Ectodermal cell (in vitro differentiated cells): ENCODE data around the gene TGM1.

Source experiments
- H3K27ac ChIP-seq: 2 replicates; pipeline ENCODE4 v1.7.0; 2013; ENCODE audit warnings: mild to moderate bottlenecking, low read depth, low read length; ENCODE audit not compliant: insufficient read depth, poor library complexity, severe bottlenecking
- H3K27me3 ChIP-seq: 2 replicates; pipeline ENCODE4 v1.7.0; 2013; ENCODE audit warnings: mild to moderate bottlenecking, low read length; ENCODE audit not compliant: insufficient read depth, control insufficient read depth, poor library complexity, severe bottlenecking
- H3K36me3 ChIP-seq: one replicate; pipeline ENCODE4 v1.7.0; 2013; ENCODE audit warnings: low read length; ENCODE audit not compliant: control insufficient read depth, insufficient read depth
- H3K4me1 ChIP-seq: one replicate; pipeline ENCODE4 v1.7.0; 2013; ENCODE audit warnings: low read length; ENCODE audit not compliant: control insufficient read depth, insufficient read depth
- H3K4me3 ChIP-seq: 2 replicates; pipeline ENCODE4 v1.7.0; 2013; ENCODE audit warnings: low read depth, low read length, control low read depth; ENCODE audit not compliant: insufficient read depth
- H3K9me3 ChIP-seq: 2 replicates; pipeline ENCODE4 v1.7.0; 2013; ENCODE audit warnings: mild to moderate bottlenecking, low read length, moderate library complexity; ENCODE audit not compliant: control insufficient read depth
- WGBS, 2 experiments: methylation state at CpG; one replicate each; pipeline ENCODE4 v1.1.7; 2013; ENCODE audit warnings: missing lambda C conversion rate in 2 of 2; 5-methylcytosine and 5-hydroxymethylcytosine counted together

TGM1 gene

GRCh38 chr14:24216345-24216699 is 46.7 kb downstream of the TGM1 start:
- Histone ChIP-seq H3K27me3 (no peaks in the 10 kb centered on the region), H3K27ac (no peak overlapping the region), H3K4me1 (peaks cover 8% of the 10 kb centered on the region), H3K4me3 (no peak overlapping the region), H3K36me3 (peaks cover 3% of the 10 kb centered on the region), H3K9me3 (no peaks in the 10 kb centered on the region)
- WGBS, 2 experiments, result 88 to 98% methylated on average over 2 of the region's 2 CpGs

- 2% methylated on average over 40 of the region's 40 CpGs for WGBS, 2 experiments
- Histone ChIP-seq H3K27ac (no peak within 1 kb of the TSS), H3K4me1 (peaks cover 8% of the 10 kb centered on the region), H3K9me3 (no peaks in the 10 kb centered on the region), H3K36me3 (peaks cover 3% of the 10 kb centered on the region), H3K4me3 (peak within 1 kb of the TSS; percentile 65), H3K27me3 (no peaks in the 10 kb centered on the region)
These were observed 47.3 kb downstream of the TGM1 start, which contains the start of gene MDP1 for GRCh38 chr14:24215495-24216344. Gene MDP1 (minus strand): TSS chr14:24216066. CDS start chr14:24215955, 111 bp downstream.

GRCh38 chr14:24213866-24214662 is 48.9 kb downstream of the TGM1 start:
- H3K27ac ChIP-seq, result no peak overlapping the region
- H3K27me3 ChIP-seq, result no peaks in the 10 kb centered on the region
- H3K4me3 ChIP-seq, result peak overlapping the region; percentile 54
- H3K4me1 ChIP-seq, result peaks cover 8% of the 10 kb centered on the region
- H3K9me3 ChIP-seq, result no peaks in the 10 kb centered on the region
- H3K36me3 ChIP-seq, result peaks cover 16% of the 10 kb centered on the region
- WGBS, 2 experiments, result 95% methylated on average over 7 of the region's 7 CpGs

- Histone ChIP-seq H3K36me3 (peaks cover 22% of the 10 kb centered on the region), H3K4me1 (peaks cover 8% of the 10 kb centered on the region), H3K9me3 (no peaks in the 10 kb centered on the region), H3K27ac (peak within 1 kb of the TSS; percentile 92), H3K27me3 (no peaks in the 10 kb centered on the region), H3K4me3 (peak within 1 kb of the TSS; percentile 54)
- WGBS, 2 experiments, result 0 to 1% methylated on average over 53 of the region's 53 CpGs
These were observed 49.8 kb downstream of the TGM1 start, which contains the start of gene CHMP4A for GRCh38 chr14:24212924-24213865. Gene CHMP4A (minus strand): TSS chr14:24213488. CDS start chr14:24213439, 49 bp downstream.

- no peak overlapping the region for H3K27ac ChIP-seq
- H3K9me3 ChIP-seq, result no peaks in the 10 kb centered on the region
- peaks cover 8% of the 10 kb centered on the region for H3K4me1 ChIP-seq
- peaks cover 28% of the 10 kb centered on the region for H3K36me3 ChIP-seq
- H3K4me3 ChIP-seq, result no peak overlapping the region
- H3K27me3 ChIP-seq, result no peaks in the 10 kb centered on the region
- WGBS, 2 experiments, result 94 to 95% methylated on average over 6 of the region's 6 CpGs
These were observed 51.7 kb downstream of the TGM1 start for GRCh38 chr14:24211311-24211710.

GRCh38 chr14:24207625-24208024 is 55.4 kb downstream of the TGM1 start:
- WGBS, 2 experiments, result 94% methylated on average over 2 of the region's 2 CpGs
- Histone ChIP-seq H3K4me3 (no peak overlapping the region), H3K27me3 (no peaks in the 10 kb centered on the region), H3K27ac (no peak overlapping the region), H3K36me3 (peaks cover 39% of the 10 kb centered on the region), H3K9me3 (no peaks in the 10 kb centered on the region), H3K4me1 (no peaks in the 10 kb centered on the region)

- no peaks in the 10 kb centered on the region for H3K4me1 ChIP-seq
- H3K27ac ChIP-seq, result no peak overlapping the region
- 93 to 96% methylated on average over 5 of the region's 5 CpGs for WGBS, 2 experiments
- H3K36me3 ChIP-seq, result peaks cover 39% of the 10 kb centered on the region
- no peaks in the 10 kb centered on the region for H3K27me3 ChIP-seq
- no peak overlapping the region for H3K4me3 ChIP-seq
- no peaks in the 10 kb centered on the region for H3K9me3 ChIP-seq
These were observed 55.8 kb downstream of the TGM1 start for GRCh38 chr14:24207104-24207551.

GRCh38 chr14:24206260-24207103 is 56.5 kb downstream of the TGM1 start:
- no peaks in the 10 kb centered on the region for H3K9me3 ChIP-seq
- no peaks in the 10 kb centered on the region for H3K27me3 ChIP-seq
- no peak overlapping the region for H3K27ac ChIP-seq
- H3K36me3 ChIP-seq, result peaks cover 40% of the 10 kb centered on the region
- H3K4me1 ChIP-seq, result no peaks in the 10 kb centered on the region
- no peak overlapping the region for H3K4me3 ChIP-seq
- 93 to 95% methylated on average over 11 of the region's 11 CpGs for WGBS, 2 experiments
